Epithelial cell of prostate (primary cell): ENCODE measurements around the gene PRKG1.
"Not testable (repeated sequence)": the region's sequence is repeated elsewhere in the genome, so short reads cannot be mapped to it uniquely, and the experiment has no call there.

Source experiments
- DNase-seq: peaks from one replicate; pipeline ENCODE4 v3.0.0-alpha.2; 2011; ENCODE audit warnings: low read depth, low spot score
- H3K27ac ChIP-seq: fragments of 450-650 bp; 2 replicates; pipeline ENCODE4 v1.5.1; 2017; ENCODE audit warnings: mild to moderate bottlenecking

Gene PRKG1

DNA sequence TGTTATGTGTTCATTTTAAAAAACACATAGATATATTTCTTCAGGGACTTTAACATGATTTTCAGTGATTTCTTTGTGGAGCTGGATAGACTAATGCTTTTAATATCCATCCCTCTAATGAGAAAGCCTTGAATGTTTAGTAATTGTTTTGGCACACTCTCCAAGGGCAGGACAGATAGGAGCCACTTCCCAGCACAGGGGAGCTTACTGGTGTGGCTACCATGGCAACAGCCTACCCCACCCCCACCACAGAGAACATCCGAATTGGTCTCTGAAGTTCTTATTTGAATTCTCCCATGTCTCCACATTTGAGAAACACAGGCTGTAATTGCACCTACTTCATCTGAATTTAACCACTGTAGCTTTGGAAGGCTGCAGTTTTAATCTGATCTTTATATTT is 87.7 kb downstream of the PRKG1 start:
- no peak overlapping the region for H3K27ac ChIP-seq
- no peak for DNase-seq

DNA sequence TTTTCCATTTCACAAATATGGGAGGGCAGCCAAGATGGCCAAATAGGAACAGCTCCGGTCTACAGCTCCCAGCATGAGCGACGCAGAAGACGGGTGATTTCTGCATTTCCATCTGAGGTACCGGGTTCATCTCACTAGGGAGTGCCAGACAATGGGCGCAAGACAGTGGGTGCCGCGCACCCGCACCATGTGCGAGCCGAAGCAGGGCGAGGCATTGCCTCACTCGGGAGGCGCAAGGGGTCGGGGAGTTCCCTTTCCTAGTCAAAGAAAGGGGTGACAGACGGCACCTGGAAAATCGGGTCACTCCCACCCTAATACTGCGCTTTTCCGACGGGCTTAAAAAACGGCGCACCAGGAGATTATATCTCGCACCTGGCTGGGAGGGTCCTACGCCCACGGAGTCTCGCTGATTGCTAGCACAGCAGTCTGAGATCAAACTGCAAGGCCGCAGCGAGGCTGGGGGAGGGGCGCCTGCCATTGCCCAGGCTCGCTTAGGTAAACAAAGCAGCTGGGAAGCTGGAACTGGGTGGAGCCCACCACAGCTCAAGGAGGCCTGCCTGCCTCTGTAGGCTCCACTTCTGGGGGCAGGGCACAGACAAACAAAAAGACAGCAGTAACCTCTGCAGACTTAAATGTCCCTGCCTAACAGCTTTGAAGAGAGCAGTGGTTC is 89.2 kb downstream of the PRKG1 start:
- not testable (repeated sequence) for H3K27ac ChIP-seq, DNase-seq

DNA sequence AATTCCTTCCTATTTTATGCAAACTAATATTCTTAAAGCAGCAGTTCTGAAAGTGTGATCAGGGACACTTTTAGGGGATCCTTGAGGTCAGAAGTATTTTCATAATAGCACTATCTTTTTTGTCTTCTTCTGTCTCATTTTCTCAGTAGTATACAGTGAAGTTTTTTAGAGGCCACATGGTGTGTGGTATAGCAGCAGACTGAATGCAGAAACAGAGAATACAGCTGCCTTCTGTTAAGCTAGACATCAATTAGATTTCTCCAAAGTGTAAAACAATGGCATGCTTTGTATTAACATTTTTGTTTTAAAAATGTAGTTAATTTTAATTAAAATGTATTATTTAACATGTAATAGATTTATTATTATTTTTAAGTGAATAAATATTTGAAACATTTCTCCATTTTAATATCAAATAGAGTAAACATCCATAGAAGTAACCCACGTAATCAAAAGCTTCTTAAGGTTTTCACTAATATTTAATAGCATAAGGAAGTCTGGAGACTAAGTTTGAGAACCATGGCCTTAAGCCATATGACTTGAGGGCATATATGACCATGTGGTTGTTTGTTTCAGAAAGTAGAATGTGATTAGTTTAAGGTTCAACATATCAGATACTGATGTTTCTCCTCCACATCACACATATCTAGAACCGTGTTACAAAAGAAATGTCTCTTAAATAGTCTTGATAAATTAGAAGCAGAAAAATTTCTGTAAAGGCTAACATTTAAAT is 94.0 kb downstream of the PRKG1 start:
- no peak for DNase-seq

DNA sequence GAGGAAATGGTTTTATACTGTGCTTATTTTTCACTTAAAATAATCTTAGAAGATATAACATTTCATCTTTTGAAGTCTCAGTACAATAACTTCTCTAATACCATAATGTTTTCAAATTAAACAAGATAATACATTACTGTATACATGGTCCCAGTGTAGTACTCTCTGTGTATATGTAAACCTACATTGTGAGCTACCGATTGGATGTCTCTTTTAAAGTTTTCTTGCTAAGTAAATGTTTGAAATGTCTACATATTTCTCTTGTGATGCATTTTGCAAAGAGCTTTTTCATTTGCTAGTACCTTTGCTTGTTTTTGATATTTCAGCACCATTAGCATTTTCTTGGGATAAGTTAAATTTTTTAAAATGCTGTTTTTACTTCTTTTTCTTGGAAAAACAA is 94.8 kb downstream of the PRKG1 start:
- no peak overlapping the region for H3K27ac ChIP-seq
- DNase-seq: no peak

More for the DNA sequence above, 94.0 kb downstream of the PRKG1 start:
- no peak overlapping the region for H3K27ac ChIP-seq

DNA sequence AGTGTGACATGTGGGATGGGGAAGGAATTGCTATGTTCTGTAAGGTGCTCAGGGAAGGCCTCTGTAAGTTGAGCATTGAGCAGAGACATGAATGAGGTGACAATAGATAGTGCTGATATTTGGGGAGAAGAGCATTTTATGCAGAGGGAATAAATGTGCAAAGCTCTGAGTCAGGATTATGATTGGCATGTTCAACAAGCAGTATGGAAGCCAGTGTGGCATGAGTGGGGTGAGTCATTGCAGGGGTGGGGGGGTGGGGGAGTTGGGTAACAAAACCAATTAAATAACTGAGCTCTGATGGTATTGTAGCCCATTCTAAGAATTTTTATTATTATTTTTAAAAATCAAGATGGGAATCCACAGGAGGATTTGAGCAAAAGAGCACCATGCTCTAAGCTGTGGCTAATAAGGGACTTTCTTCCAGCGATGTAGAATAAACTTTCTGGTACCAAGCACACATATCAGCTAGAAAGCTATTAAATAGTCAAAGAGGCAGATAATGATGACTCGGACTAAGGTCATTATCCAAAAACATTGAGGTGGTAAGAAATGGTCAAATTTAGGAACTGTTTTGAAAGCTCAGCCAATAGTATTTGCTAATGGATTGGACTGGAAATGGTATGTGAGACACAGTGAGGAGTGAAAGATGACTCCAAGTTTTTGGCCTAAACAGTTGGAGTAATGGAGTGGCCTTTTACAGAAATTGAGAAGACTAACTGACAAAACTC is 96.4 kb downstream of the PRKG1 start:
- H3K27ac ChIP-seq: no peak overlapping the region
- DNase-seq: no peak

DNA sequence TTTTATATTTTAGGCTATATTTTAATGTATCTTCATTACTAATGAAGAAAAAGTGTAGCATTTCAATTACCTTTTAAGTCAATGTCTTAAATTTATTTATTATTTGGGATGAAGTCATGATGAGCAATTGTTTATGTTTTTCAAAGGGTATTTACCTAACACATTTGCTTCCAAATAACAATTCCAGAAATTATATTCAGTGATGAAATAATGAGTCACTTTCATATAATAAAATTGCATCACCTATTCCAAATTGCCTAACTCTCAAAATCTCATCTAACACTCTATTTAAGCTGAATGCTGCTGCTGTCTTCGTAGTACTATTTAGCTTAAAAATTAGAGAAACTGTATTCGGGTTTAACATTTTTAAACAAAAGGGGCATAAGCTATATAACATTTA is 97.7 kb downstream of the PRKG1 start:
- no peak overlapping the region for H3K27ac ChIP-seq
- no peak for DNase-seq

DNA sequence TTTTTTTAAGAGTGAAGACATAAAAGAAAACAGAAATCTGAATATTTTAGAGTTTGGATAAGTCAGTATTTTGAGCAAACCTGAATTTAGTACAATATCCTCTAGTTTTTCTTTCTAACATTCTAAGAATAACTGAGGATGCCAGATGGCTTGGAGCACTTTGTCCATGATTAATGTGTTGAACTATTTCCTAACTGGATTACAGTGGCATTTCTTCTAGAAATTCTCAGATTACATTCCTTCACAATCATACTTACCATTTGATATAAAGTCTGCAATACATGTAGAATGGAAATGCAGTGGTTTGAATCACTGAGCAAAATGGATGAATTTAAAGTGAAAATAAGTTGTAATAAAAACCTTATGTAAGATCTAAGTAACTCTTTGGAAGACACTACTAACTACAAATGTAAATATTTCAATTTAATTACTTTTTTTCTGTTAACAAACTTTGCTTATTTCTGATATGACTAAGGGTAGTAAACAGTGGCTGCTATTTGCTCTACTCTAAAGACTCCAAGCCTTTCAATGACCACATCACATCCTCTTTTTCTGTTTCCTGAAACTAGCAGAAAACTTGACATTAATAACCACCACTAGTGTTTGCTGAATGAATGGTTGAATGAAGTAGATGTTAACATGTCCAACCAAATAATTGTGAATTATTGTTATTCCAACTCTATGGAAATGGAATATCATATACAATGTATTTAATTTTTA is 102.8 kb downstream of the PRKG1 start:
- H3K27ac ChIP-seq: no peak overlapping the region
- DNase-seq: no peak

DNA sequence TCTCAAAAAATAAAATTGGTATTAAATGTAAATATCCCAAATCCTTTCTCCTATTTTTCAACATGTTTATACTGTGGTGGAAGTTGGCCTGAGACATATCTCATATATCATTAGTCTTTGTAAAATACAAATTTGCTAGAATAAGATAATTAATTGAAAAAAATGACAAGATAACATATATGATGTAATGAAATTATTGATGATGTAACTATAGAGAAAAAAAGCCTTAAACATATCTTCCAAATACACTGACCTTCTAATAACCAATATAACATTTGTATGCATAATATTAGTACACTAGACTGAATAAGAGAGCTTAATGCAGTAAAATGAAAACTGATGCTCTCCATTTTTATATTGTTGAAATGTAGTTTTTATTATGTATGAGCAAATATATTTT is 104.3 kb downstream of the PRKG1 start:
- no peak overlapping the region for H3K27ac ChIP-seq
- DNase-seq: no peak

DNA sequence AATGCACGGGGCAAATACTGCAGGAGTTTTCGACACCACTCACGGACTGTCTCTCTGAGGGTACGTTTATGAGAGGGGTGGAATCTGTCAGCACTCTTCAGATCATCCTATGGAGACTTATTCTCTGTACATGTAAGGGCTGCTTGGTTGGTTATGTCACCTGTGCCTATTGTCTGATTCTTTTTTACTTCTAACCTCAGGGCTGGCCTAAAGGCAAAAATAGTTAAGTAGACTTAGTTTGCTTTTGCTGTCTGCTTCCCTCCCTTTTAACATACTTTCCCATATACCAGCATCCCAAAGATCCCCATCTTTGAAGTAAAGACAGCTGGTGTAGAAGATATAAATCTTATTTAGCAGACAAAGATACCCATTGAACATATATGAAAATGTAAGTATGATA is 105.9 kb downstream of the PRKG1 start:
- DNase-seq: no peak
- H3K27ac ChIP-seq: no peak overlapping the region

DNA sequence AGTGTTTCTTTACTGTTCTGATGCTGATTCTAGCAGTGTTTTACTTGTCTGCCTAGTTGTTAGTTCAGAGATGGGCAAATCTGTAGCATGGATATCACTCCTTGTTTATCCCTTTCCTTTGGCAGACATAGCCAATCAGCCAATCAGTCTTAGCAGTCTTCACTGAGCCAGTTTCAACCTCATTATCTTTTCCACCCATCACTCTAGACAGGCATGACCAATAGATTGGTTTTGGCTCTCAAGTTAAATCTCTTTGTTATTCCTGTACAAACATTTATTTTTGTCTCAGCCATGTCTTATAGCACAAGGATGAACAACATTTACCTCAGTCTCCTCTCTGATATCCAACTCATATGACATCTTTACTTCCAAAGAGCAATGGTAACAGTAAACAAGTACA is 109.5 kb downstream of the PRKG1 start:
- no peak for DNase-seq
- no peak overlapping the region for H3K27ac ChIP-seq

DNA sequence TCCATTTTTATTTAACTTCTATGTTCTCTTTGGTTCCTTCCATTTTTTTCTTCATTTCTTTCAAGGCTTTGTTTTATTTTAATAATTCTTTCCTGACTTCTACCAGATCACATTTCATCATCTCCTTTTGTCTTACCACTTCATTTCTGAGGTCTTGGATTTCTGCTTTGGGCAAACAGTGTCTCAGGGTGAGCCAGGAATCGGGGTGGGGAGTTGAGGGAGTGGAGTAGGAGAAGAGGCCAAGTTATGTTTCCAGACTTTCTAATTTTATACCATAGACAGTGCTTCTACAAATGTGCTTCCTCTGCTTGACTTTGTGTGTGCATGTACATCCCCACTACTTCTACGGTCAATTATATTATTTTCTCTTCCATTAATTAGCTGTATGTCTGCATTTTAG is 112.1 kb downstream of the PRKG1 start:
- DNase-seq: no peak
- no peak overlapping the region for H3K27ac ChIP-seq

DNA sequence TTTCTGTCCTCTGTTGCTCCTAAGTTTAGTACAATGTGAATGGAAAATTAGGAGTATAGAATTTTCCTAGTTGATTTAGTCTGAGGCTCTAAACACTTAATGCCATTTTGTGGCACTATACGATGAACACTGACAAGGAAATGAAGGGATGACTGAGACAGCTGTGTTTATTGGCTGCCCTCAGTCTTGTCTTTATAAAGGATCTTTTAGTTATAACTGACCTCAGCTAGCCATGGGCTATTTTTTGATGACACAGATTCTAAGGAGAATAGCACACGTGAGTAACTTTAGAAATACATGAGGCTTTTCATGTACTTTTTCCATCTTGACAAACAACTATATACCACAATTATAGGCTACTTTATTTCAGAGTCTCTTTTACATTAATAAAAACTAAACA is 113.7 kb downstream of the PRKG1 start:
- no peak for DNase-seq
- H3K27ac ChIP-seq: no peak overlapping the region

DNA sequence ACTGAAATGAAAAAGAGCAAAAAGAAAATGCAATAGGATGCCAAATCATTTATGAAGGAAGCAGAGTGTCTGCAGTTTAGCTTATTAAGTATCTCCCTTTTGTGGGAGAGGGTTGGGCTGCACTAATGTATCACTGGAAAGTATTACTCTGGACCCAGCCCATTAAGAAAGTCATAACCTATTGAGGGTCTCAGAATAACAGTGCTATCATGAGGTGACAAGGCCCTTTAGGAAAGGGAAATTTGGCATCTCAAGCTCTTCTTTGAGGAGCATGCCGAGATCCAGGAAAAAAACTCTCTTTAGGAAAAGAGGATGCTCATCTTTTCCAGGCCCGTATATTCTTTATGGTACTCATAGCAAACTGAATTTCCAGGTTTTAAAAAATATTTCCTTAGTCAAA is 114.6 kb downstream of the PRKG1 start:
- no peak for DNase-seq
- no peak overlapping the region for H3K27ac ChIP-seq

DNA sequence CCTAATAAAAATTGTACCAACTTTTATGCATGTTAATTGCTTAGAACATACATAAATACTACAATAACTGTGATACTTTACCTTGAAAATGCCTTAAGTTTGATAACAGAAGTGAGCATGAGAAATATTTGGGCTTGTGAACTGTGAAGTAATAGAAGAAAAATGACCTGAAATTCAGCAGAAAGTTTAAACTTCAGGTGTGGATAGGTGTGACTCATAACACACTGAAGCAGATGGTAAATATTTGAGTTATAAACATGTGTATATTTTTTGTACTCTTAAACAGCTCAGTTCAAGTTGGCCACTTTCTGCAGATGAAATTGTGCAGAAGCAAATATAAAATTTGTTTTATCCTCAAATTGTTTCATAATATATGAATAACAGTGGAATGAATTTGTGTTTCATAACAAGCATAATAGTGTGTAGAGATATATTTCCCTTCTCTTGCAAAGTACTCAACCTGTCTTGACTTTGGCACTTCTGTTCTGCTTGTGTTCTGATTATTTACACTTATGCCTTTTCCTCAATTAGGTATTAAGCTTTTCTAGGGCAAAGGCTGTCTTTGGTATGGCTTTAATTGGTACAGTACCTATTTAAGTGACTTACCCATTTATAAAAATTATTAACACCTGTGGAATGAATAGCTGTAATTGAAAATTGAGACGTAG is 122.4 kb downstream of the PRKG1 start:
- no peak overlapping the region for H3K27ac ChIP-seq
- DNase-seq: no peak

DNA sequence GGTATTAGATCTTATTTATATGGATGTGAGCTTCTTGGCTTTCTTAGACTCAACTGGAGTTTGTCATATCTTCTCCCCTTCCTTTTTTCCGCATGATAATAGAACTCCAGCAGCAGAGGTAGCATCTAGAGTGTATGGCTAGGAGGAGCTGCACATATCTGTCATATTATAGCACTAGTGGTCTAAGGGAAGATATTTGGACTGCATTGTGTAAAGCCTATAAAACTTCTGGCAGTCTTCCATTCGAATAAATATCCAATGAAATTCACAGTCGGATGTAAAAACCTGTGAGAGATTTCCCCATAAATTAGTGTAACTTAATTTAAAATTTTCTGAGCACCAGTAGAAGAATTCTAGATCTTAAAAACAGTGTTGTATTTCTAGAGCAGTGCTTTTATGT is 123.9 kb downstream of the PRKG1 start:
- no peak for DNase-seq

DNA sequence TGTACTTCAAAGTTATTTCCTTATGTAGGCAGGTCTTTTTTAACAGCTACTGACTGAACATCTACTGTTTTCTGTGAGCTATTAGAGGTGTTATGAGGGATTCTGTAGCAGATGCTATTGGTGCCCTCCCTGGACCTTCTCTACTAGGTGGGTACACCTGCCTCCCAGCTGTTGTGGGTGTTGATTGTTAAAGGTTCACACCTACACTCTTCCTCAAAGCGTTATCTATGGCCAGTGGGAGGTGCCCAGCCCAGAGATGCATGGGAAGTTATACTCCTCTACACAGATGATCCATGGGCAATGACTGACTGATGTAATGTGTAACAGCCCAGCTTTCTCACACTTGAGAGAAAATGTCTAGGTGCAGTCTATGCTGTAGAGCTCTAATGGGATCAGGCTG is 127.7 kb downstream of the PRKG1 start:
- DNase-seq: no peak
- no peak overlapping the region for H3K27ac ChIP-seq

More for the DNA sequence above, 123.9 kb downstream of the PRKG1 start:
- H3K27ac ChIP-seq: no peak overlapping the region

DNA sequence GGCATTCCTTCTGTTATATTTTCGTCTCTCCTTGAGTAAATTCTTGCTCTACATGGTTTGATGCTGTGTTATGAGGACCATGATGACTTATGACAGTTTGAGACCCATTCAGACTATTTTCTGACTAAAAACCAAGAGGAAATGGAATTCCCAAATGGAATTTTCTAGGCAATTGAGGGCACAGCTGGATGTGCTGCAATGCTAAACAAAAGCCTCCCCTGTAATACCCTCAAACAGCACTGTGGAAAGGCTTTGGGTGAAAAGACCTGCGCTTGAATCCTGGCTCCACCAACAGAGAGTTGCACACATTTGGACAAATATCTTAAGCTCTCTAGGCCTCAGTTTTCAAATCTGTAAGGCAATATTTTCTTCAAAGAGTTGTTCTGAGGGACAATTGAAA is 129.1 kb downstream of the PRKG1 start:
- no peak for DNase-seq
- no peak overlapping the region for H3K27ac ChIP-seq

DNA sequence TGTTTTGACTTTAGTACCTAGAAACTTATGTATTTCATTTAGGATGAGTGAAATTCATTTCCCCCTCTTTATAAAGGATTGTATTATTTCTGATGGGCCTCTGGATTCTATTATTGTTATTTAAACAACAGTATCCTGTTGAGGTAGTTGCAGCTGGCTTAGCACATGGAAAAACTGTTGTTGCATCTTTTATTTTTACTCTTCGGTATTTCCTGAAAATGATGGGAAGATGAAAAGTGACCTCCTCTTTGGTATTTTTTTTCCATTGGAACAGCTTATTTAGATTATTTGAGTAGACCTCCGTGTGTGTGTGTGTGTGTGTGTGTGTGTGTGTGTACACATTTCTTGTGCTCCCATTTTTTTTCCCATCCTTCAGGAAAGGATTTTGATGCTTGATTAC is 129.8 kb downstream of the PRKG1 start:
- DNase-seq: no peak
- H3K27ac ChIP-seq: no peak overlapping the region

DNA sequence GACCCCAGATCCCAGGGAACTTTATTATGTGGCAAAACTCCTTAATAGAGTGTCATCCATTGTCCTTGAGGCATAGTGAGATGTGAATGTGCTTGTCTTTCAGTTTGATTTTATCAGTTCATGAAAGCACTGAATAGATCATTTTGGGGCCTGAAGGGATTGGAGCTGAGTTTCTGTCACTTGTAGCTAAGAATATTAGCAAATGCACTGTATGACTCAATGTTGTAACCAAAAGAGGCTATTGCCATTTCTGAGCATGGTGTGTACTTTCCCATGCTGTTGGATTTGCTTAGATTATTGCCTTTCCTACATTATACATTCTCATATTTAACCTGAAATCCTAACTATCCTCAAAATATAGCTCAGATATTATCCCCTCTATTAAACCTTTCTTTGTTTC is 130.4 kb downstream of the PRKG1 start:
- DNase-seq: no peak
- H3K27ac ChIP-seq: no peak overlapping the region

DNA sequence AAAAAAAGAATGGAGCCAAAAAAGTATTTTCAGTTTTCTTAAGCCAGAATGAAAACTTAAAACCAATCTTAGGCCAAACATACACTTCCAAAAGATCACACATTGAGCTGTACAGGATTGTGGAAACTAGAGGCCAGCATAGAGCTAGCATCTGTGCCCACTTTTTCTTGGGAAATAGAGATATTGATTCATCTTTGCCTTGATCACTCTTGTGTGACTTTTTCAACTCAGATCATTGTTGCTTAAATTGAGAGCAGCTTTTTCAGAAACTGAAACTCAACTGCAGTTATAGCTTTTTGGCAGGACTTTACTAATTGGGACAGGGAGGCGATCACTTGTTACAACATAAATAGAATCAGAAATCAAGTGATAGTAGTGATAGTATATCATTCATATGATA is 132.2 kb downstream of the PRKG1 start:
- no peak overlapping the region for H3K27ac ChIP-seq
- no peak for DNase-seq
